Activated CD4-positive, alpha-beta T cell treated with anti-CD3 and anti-CD28 coated beads for 24 hours (primary cell): ENCODE results near the gene PLOD2.
"Not testable (repeated sequence)": the region's sequence is repeated elsewhere in the genome, so short reads cannot be mapped to it uniquely, and the experiment has no call there.

Experiments used
- DNase-seq, 2 donors: peaks; one replicate each; pipeline ENCODE4 v3.0.0-alpha.2; 2020; ENCODE audit warnings: low read depth in 2 of 2

Gene PLOD2

DNA sequence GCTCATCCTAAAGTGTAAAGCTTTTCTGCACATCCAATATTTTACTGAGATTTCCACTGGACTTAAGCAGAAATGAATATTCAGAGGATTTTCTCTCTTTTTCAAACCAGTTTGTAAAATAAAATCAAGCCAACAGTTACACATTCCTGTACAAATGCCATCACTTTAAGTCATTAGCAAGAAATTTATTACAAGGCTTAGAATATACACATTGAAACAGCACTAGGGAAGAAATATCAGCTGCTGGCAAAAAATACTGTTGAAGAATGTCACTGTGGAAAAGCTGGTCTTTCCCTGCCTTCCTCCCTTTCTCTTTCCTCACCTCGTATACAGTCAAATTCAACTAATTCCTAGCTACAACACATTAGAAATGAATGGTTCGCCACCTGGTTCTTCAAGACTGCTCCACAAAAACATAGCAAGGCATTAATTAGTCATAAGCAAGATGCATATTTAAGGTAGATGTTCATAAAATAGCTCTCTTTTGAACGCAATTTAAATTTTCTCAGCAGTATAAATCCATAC is 21.3 kb downstream of the PLOD2 start:
- no peak for DNase-seq

DNA sequence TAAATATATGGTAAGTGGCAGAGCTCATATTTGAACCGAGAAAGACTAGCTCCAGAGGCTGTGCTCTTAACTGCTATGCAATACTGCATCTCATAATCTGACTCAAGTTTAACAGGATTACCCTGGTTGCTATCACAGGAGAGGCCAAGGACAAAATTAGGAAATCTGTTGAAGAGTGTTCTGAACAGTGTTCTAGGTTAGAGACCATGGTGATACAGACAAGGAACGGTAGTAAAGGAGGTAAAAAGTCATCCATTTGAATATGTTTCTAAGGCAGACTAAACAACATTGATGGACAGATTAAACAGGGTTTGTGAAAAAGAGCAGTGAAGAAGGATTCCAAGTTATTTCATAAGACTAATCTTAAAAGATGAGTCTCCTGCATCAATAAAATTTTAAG is 22.1 kb downstream of the PLOD2 start:
- DNase-seq = no peak

DNA sequence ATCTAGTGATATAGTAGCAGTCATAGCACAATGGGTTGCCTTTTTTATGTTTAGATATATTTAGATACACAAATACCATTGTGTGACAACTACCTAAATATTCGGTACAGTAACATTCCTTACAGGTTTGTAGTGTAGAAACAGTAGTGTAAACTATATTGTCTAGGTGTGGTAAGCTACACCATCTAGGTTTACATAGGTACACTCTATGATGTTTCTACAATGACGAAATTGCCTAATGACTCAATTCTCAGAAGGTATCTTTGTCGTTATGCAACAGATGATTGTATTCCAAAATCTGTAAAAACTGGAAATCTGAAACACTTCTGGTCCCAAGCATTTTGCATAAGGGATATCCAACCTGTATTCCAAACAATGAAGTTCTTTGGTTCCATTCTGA is 24.3 kb downstream of the PLOD2 start:
- DNase-seq = no peak

DNA sequence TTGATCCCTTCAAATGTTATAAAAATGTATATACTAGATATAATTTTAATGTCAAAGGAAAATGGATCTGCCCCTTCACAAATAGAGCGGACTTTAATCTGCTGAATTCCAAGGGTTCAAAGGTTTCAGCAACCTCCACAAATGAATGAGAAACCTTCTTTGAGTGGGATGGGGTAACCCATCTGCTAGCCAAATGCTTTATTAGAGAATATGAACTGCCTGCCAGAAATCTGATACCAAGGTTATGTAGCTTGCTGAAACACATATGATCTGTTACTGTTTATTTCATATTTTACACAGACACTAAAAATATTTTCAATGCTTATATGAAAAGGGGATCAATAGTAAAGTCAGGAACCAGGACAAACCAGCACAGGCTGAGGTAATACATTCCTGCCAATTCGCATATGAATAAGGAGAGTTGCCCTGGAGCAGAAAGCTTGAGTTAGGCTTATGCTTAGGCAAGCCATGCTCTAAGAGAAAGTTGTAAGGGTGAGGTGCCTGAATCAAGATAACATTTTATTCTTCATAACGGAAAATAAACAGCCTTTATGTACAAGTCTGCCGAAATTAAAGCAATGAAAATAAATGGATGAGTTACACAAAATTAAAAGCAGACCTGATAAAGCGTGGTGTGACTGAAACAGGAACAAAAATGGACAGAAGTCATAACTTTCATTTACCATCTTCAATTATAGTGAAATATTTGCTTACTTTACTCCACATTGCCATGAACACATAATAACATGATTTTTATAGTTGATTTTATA is 26.5 kb downstream of the PLOD2 start:
- DNase-seq = no peak

DNA sequence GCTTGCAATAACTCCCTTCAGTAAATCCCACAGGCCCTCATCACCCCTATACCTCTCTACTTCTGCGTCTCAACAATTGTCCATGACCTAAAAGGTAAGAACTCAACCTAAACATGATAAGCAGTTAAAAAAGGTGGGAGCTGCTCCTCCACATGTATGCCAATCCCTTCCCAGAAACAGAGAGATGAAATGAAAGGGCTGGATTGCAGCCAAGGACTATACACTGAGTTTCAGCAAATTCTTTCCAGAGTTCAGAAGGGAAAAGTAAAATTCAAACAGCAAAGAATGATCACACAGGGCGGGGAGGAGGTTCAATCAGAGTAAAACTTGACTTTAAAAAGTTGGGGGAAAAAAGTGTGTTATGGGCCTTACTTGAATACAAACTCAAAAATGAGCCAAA is 27.5 kb downstream of the PLOD2 start:
- DNase-seq = no peak

DNA sequence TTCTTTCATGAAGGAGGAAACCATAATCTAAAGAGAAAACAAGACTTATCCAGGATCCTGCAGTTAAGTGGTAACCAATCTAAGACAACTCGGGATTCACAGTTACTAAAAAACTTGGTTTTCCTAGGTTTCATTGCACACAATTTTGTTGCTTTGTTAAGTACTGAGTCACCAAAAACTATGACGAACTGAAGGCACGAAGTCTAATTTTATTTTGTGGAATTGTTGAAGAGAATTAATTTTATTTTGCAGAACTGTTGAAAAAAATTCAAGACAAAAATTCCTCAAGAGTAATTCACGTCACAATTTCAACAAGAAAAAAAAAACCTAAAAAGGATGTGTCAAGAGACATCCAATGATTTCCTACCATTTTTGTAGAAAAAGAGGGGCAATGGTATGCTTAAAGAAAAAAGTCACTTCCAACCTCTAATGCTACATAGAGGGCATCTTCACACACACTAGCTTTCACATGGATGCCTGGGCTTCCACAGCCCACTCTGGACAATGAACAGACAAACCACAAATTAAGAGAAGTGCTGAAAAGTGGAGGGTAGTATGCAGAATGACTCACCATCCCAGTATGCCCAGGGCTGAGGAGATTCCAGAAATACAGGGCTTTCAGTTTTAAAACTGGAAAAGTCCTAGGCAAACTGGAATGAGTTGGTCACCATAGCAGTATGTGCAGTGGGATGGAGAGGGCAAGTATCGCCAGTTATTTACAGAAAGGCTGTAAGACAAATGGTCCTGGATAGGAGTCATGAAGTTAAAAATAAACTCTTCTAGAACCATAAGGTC is 29.2 kb downstream of the PLOD2 start:
- no peak for DNase-seq

DNA sequence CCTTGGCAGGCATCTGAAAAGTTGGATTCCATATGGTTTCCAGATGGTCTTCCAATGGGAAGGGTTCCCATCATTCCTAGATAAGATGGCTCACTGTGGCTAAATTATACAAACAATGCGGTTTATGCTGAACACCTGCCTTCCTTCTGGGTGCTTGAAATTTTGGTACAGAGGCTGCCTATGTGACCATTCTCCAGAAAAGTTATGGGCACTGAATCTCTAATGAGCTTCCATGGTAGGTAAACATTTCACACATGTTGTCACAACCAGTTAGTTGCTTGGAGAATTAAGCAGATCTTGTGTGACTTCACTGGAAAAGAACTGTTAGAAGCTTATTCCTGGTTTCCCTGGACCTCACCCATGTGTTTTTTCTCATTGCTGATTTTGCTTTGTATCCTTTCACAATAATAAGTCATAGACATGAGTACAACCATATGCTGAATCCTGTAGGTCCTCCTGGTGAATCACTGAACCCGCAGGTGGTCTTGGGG is 30.1 kb downstream of the PLOD2 start:
- no peak for DNase-seq

DNA sequence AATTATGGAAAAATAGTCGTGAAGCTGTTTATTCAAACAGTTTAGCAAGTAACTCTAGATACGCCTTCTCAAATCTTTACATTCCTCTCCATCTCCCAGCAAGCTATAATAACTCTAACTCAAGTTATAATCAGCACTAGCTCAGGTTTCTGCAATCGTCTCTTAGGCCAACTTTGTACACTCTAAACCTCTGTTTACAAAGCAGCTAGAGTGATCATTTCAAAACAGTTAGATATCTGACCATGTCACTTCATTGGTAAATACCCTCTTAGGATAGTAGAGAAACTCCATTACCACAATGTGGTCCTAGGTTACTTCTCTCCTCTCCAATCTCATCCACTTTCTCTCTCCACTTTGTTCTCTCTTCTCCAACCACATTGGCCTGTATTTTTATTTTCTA is 31.2 kb downstream of the PLOD2 start:
- no peak for DNase-seq

DNA sequence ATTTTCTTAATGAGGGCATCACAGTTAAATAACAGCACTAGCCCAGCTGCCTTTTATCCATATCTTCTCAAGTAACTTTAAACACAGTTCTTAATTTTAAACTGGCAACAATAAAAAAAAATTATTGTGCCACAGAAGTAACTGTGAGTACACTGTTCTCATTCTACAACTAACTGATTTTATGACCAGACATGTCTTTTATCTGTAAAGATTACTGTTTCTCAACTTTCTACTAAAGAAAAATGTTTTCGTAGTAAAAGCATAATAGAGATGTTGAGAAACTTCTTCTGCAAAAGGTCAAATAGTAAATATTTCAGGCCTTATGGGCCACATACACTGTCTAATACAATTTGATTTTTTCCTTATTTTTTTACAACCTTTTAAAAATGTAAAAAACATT is 32.0 kb downstream of the PLOD2 start:
- no peak for DNase-seq

DNA sequence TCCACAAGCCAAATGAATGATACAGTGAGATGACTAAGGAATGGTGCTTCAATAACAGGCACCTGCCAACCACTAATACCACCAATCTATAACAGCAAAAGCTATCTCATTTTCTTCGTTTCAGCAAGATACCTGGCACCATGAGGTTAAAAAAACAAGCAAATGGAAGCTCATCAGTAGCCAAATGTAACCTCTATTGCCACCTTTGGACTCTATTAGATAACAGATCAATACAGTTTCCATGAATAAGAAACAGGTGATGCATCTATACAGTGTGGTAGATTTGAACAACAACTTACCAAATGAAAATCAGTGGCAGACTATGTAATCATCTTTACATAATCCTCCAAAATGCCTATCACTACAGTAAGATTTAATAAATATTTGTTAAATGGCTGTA is 32.8 kb downstream of the PLOD2 start:
- DNase-seq = no peak

DNA sequence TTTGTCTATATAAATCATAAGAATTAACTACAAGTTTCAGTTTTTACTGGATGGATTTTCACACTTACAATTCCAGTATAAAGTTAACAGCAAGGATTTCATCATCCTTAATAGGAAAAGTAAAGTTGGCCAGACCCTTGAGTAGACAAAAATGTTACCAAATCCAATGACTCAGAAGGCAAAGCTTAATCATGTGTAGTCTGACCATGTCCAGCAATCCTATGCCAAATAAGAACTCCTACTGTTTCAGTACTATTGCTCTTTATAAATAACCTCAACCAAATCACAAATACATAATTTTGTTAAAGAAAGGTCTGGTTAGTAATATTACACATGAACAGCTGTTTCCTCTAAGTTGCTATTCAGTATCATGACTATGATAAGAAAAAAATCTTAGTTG is 35.0 kb downstream of the PLOD2 start:
- DNase-seq = no peak

DNA sequence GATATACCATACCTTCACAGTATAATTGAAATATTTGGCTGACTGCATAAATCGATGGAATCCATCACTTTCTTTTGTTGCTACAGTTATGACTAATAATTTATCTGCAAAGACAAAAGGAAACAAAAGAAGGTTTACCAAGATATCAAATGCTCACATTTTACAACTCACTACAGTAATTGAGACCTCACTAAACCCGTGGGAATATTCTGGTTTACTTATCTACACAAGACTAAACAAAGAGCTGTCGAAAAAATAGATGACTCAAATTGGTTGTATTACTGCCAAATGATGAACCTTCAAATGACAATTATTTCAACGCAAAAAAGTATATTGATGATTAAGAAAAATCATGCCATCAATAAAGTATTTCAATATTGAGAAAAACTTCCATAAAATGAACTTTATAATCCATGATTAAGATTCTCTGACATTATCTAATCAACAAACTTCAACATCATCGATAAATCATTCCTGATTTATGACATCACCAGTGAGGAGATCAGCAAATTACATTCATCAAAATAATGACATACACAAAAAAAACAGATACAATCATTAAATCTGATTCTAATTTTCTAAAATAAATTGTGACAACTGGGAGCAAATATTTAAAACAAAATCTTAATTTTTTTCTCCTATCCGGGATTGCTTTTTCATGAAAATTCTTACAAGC is 36.7 kb downstream of the PLOD2 start:
- no peak for DNase-seq

DNA sequence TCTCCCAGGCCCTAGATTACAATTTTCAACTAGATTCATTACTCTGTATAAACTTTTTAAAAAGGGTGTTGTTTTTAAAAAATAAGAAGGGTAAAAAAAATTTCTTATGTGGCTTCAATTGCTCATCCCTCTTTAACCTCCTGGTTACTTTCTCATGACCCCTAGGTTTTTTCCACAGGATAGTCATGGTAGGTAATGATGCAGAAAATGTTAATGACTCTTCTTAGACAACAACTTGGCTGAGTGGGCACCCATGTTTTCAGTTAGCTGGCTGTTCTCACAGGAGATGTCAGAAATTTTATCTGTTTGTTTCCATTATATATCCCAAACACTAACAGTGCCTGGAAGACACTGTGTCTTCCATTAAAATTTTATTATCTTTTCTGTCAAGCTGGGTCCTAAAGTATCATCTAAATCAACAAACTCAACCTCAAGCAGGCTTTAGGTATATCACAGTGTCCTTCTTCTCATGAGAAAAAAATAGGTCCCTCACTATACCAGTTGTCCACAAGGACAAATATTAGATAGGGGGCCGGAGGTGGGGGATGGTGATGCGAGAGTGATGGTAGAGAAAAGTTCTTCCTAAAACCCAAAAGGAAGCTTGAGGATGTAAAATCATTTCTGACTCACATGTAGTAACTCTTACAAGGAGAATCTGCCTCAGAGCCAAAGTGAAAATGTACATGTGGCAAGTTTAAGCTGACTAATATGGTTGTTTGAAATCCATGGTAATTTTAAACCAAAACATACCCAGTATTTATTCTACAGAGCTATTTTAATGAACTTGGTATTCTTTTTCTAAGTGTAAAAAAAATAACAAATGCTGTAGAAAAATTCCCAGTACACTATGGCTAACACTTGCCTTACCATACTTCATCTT is 43.3 kb downstream of the PLOD2 start:
- DNase-seq = no peak

DNA sequence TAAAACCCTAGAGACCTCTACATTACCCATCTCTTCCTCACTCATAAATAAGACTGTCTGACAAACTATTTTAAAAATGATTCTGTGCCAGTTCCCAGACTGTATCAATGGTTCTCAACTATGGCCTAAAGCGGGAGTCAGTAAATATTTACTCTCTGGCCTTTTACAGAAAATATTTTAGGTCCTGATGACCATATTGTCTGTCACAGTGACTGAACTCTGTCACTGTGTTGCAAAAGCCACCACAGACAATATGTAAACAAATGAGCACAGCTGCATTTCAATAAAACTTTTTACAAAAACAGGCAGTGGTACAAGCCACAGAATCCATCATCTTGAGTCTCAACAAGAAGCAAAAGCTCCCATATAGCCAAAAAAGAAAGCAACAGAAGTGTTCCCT is 45.4 kb downstream of the PLOD2 start:
- no peak for DNase-seq

DNA sequence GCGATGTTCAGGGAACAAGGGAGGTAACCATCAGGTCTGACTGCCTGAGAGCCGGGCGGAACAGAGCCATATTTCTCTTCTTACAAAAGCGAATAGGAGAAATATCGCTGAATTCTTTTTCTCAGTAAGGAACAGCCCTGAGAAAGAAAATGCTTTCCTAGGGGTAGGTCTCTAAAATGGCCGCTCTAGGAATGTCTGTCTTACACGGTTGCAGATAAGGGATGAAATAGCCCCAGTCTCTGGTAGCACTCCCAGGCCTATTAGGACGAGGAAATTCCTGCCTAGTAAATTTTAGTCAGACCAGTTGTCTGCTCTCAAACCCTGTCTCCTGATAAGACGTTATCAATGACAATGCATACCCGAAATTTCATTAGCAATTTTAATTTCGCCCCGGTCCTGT is 47.2 kb downstream of the PLOD2 start:
- not testable (repeated sequence) for DNase-seq

DNA sequence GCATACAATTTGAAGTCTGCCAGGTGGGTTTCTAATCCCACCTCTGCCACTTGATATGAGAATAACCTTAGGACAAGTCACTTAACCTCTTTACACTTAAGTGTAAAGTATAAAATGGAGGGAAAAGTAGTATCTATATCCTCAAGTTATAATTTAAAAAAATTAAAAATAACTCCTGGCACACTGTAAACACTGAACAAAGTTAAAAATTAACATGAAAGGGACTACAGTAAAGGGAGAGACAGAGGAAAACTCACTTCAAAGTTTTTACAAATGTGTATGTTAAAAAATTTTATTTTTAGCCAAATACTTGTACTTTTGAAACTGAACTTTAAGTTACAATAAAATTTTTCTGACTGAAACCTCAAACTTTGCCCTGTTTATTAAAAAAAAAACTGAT is 49.6 kb downstream of the PLOD2 start:
- no peak for DNase-seq

DNA sequence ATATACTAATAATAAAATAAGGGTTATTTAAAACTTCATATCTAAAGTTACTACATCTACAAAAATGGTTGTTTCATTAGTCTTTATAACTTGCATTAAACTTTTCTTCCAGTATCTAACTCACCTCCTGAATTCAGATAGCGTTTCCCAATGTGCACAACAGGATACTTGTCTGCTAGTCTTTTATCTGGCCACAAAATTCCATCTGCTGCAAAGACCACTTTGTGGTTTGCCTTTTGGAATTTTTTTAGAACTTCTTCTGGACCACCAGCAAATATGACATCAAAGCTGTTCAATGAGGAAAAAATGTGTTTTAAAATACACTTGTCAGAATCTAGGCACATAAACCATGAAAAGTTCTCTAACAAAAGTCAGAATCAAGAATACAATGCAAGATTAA is 50.8 kb downstream of the PLOD2 start:
- no peak for DNase-seq

DNA sequence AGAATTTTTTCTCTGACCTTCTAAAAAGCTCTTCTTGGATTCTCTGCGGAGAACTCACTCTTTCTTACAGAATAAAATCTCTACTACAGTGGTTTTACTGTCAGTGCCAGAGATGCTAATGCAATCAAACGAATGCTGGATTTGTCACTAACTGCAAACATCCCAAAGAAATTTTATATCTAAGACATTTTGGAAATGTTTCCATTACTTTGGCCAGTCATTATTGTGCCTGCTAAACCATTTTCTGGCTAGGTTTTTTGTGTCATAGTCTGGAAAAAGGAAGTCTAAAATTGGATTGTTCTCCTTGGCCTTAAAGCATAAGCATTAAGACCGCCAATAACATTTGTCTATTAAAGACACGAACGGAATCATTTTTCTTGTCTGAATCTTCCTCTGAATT is 54.0 kb downstream of the PLOD2 start:
- no peak for DNase-seq

DNA sequence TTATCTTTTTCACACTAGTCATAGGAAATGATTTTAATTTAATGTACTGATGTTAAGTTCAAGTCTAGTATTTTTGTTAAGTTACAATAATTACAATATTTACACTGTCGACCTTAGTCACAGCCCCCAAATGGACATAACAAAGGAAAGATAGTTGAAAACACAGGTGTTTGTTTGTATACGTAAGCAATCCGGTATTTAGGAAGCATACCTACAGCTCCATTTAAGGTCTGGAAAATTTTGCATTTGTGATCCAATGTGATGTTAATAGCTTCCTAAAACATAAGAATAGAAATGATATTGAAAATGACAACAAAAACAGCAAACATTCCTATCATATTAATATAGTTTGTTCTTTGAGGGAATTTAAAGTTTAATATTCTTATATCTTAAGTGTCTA is 56.9 kb downstream of the PLOD2 start:
- DNase-seq = no peak

DNA sequence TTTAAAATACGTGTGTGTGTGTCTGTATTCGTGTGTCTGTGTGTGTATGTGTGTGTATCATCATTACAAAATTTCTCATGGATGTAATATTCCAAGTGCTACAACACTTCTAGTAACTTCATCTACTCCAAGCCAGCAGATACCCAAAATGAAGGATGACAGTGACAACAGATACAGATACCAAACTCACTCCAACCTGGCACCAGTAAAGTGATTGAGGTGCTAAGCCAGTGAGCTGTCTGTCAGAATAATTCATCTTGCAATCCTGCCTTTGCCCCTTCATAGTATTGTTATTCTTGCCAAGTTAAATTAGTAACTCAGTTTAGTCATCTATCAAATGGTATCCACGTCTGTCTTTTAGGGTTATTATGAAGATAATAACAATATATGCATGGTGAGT is 58.1 kb downstream of the PLOD2 start:
- DNase-seq = no peak

DNA sequence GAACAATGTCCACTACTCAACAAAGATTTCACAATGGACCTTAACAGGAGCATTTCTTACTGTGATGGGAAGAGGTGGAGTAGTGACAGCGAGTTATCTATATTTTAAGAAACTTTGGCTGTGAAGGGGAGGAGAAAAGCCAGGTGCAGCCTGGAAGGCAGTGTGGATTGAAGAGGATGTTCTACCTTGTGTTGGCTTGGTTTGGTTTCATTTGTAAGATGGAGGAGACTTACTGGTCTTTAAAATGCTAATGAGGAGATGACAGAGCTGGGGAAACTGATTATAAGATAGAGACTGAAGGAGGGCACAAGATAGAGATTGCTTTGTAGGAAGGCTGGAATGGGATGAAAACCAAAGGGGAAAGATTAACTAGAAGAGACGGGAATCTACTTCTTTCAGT is 59.4 kb downstream of the PLOD2 start:
- no peak for DNase-seq
